ENCODE results near the gene LUZP2. TPM values are rescaled to one million over a fixed set of nuclear protein-coding genes. Genes with fewer than 3 reads are reported as not detected.

Gene LUZP2
- total RNA-seq, 1 donor from 2014 or later: 0.96 TPM

DNA sequence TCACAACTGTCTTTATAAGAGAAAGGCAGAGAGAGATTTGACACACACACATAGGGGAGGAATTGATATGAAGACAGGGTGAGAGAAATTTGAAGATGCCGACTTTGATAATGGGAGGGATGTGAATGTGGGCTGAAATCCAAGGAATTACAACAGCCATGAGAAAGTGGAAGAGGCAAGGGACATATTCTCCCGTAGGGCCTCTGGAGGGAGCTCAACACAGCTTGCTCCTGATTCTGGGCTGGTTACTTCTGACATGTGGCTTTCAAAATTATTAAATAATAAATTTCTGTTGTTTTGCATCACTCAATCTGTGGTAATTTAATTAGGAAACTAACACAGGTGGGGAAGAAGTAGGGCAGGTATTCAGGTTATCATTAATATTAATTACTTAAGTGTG, 282.9 kb downstream of the LUZP2 start:
- Mint-ChIP-seq H3K27me3 (ENCODE audit: unreplicated experiment) (no peaks in the 10 kb centered on the region), H3K9me3 (ENCODE audit: unreplicated experiment) (no peaks in the 10 kb centered on the region), H3K4me3 (ENCODE audit: unreplicated experiment) (no peak overlapping the region), H3K4me1 (ENCODE audit: low read depth, unreplicated experiment) (no peaks in the 10 kb centered on the region), H3K36me3 (ENCODE audit: unreplicated experiment) (no peaks in the 10 kb centered on the region), H3K27ac (ENCODE audit: unreplicated experiment) (no peak overlapping the region)
- DNase-seq: no peak
- TF ChIP-seq, protein P1, sequence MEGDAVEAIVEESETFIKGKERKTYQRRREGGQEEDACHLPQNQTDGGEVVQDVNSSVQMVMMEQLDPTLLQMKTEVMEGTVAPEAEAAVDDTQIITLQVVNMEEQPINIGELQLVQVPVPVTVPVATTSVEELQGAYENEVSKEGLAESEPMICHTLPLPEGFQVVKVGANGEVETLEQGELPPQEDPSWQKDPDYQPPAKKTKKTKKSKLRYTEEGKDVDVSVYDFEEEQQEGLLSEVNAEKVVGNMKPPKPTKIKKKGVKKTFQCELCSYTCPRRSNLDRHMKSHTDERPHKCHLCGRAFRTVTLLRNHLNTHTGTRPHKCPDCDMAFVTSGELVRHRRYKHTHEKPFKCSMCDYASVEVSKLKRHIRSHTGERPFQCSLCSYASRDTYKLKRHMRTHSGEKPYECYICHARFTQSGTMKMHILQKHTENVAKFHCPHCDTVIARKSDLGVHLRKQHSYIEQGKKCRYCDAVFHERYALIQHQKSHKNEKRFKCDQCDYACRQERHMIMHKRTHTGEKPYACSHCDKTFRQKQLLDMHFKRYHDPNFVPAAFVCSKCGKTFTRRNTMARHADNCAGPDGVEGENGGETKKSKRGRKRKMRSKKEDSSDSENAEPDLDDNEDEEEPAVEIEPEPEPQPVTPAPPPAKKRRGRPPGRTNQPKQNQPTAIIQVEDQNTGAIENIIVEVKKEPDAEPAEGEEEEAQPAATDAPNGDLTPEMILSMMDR (IDR thresholded peaks at IDR 0.05; ENCODE audit: partially characterized antibody, unreplicated experiment): no peak

DNA sequence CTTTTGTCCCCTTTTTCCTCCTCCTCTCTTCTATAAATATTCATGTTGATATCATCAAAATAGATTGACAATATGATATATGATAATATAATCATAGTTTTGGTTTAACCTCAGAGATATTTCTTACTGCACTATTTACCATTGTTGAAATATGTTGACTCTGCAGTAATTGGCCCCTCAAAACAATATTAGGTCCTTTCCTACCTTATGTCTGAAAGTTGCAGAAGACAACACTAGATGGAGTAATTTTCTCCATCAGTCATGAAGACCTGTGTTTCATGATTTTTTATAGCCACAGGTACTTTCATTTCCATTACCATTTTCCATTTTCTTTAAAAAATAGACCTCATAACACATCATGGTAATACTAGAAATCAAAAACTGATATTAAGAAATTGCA, 284.4 kb downstream of the LUZP2 start:
- Mint-ChIP-seq H3K4me1 (ENCODE audit: low read depth, unreplicated experiment) (no peaks in the 10 kb centered on the region), H3K27me3 (ENCODE audit: unreplicated experiment) (no peaks in the 10 kb centered on the region), H3K4me3 (ENCODE audit: unreplicated experiment) (no peak overlapping the region), H3K36me3 (ENCODE audit: unreplicated experiment) (no peaks in the 10 kb centered on the region), H3K27ac (ENCODE audit: unreplicated experiment) (no peak overlapping the region), H3K9me3 (ENCODE audit: unreplicated experiment) (no peaks in the 10 kb centered on the region)
- TF ChIP-seq, protein P1 (IDR thresholded peaks at IDR 0.05; ENCODE audit: partially characterized antibody, unreplicated experiment): no peak
- no peak for DNase-seq

DNA sequence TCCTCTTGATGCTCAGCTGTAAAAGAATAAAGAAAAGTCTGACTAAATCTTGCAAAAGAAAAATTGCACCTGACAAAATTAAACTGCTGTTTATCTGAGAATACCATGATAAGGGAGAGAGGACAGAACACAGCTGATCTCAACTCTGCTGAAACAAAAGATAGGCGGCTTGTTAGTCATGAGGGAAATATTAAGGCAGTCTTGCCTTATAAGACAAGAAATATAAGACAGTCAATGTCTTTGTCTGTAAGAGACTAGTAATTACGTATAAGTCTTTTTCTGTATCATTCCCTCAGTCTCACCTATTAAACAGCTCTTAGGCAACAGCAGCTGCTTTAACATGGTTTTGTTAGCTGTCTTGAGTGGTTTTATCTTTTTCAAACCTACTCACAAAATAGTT, 296.6 kb downstream of the LUZP2 start:
- Mint-ChIP-seq H3K4me1 (ENCODE audit: low read depth, unreplicated experiment) (peaks cover 11% of the 10 kb centered on the region), H3K9me3 (ENCODE audit: unreplicated experiment) (peaks cover 2% of the 10 kb centered on the region), H3K27ac (ENCODE audit: unreplicated experiment) (peak overlapping the region; percentile 65), H3K4me3 (ENCODE audit: unreplicated experiment) (no peak overlapping the region), H3K27me3 (ENCODE audit: unreplicated experiment) (peaks cover 3% of the 10 kb centered on the region), H3K36me3 (ENCODE audit: unreplicated experiment) (no peaks in the 10 kb centered on the region)
- DNase-seq: no peak
- TF ChIP-seq, protein P1 (IDR thresholded peaks at IDR 0.05; ENCODE audit: partially characterized antibody, unreplicated experiment): no peak

DNA sequence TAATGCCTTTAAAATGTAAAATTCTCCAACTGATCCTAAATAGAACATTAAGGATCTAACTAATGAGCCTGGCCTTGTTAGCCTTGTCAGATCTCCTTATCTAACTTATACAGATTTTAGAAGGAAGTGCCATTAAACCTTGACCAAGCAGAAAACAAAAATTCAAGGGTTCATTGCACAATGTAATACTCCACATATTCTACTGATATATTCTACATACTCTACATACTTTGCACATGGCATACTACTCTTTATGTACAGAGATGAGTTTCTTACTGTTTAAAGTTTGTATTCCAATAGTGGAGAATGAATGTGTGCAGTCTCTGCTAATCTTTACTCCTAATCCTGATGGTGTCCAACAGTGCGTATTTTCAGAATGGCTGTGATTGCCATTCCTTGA, 297.2 kb downstream of the LUZP2 start:
- no peak overlapping the region for H3K4me3 Mint-ChIP-seq (ENCODE audit: unreplicated experiment)
- no peak overlapping the region for H3K27ac Mint-ChIP-seq (ENCODE audit: unreplicated experiment)
- TF ChIP-seq, protein P1 (IDR thresholded peaks at IDR 0.05; ENCODE audit: partially characterized antibody, unreplicated experiment): no peak
- H3K9me3 Mint-ChIP-seq (ENCODE audit: unreplicated experiment): peaks cover 2% of the 10 kb centered on the region
- no peaks in the 10 kb centered on the region for H3K36me3 Mint-ChIP-seq (ENCODE audit: unreplicated experiment)
- H3K27me3 Mint-ChIP-seq (ENCODE audit: unreplicated experiment): peaks cover 4% of the 10 kb centered on the region
- peaks cover 16% of the 10 kb centered on the region for H3K4me1 Mint-ChIP-seq (ENCODE audit: low read depth, unreplicated experiment)
- no peak for DNase-seq

DNA sequence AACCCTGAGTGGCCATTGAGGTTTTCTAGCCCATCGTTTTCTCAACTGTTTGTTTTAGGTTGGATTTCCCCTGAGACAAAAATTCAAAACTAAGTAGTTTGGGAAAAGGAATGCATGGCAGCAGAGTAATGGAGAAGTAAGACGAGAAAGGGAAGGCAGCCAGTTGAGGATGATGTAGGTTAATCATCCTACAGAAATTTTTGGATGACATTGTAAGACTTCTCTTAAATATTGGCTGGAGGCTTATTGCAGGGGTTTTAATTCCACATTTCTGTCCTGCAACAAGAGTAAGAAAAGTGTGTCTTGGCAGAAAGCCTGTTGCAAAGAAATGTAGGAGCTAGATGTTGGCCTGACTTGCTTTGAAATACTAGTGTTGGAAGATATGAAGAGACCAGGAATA, 308.8 kb downstream of the LUZP2 start:
- DNase-seq: no peak
- Mint-ChIP-seq H3K27me3 (ENCODE audit: unreplicated experiment) (no peaks in the 10 kb centered on the region), H3K4me1 (ENCODE audit: low read depth, unreplicated experiment) (no peaks in the 10 kb centered on the region), H3K27ac (ENCODE audit: unreplicated experiment) (no peak overlapping the region), H3K4me3 (ENCODE audit: unreplicated experiment) (no peak overlapping the region), H3K9me3 (ENCODE audit: unreplicated experiment) (no peaks in the 10 kb centered on the region), H3K36me3 (ENCODE audit: unreplicated experiment) (no peaks in the 10 kb centered on the region)
- TF ChIP-seq, protein P1 (IDR thresholded peaks at IDR 0.05; ENCODE audit: partially characterized antibody, unreplicated experiment): no peak
